ENCODE measurements around the gene DMRT3. TPM values are rescaled to one million over a fixed set of nuclear protein-coding genes. Genes with fewer than 3 reads are reported as not detected.

Gene DMRT3
- total RNA-seq, 2 experiments from 2014 or later = not detected

GRCh38 chr9:980640-981039, 4.2 kb downstream of the DMRT3 start:
- ChIA-PET POLR2A (interaction anchor here (1.0 kb wide), 1 partner anchor 142 kb away, joined by 4 read pairs; no protein-coding TSS in a partner anchor), CTCF (interaction anchor here (1.0 to 1.5 kb wide), 2 partner anchors 17 to 52 kb away, joined by 4 to 5 read pairs; no protein-coding TSS in a partner anchor)
- TF ChIP-seq, protein P1, sequence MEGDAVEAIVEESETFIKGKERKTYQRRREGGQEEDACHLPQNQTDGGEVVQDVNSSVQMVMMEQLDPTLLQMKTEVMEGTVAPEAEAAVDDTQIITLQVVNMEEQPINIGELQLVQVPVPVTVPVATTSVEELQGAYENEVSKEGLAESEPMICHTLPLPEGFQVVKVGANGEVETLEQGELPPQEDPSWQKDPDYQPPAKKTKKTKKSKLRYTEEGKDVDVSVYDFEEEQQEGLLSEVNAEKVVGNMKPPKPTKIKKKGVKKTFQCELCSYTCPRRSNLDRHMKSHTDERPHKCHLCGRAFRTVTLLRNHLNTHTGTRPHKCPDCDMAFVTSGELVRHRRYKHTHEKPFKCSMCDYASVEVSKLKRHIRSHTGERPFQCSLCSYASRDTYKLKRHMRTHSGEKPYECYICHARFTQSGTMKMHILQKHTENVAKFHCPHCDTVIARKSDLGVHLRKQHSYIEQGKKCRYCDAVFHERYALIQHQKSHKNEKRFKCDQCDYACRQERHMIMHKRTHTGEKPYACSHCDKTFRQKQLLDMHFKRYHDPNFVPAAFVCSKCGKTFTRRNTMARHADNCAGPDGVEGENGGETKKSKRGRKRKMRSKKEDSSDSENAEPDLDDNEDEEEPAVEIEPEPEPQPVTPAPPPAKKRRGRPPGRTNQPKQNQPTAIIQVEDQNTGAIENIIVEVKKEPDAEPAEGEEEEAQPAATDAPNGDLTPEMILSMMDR (IDR thresholded peaks at IDR 0.05) = no peak
- Mint-ChIP-seq H3K27me3 (peaks cover 65% of the 10 kb centered on the region), H3K27ac (no peak overlapping the region), H3K36me3 (ENCODE audit: low read depth) (no peaks in the 10 kb centered on the region), H3K4me1 (ENCODE audit: low read depth) (no peaks in the 10 kb centered on the region), H3K9me3 (no peaks in the 10 kb centered on the region), H3K4me3 (no peak overlapping the region)
- DNase-seq (no peak), ATAC-seq (no peak)
- intact Hi-C loops (cut with micrococcal nuclease) = no loop called here

- H3K27ac Mint-ChIP-seq = no peak overlapping the region
- peaks cover 64% of the 10 kb centered on the region for H3K27me3 Mint-ChIP-seq
- POLR2A ChIA-PET = no interaction called here
- H3K4me1 Mint-ChIP-seq (ENCODE audit: low read depth) = no peaks in the 10 kb centered on the region
- H3K4me3 Mint-ChIP-seq = no peak overlapping the region
- H3K9me3 Mint-ChIP-seq = no peaks in the 10 kb centered on the region
- CTCF ChIA-PET = interaction anchor here (1.1 to 1.5 kb wide), 2 partner anchors 16 to 68 kb away, joined by 3 to 5 read pairs; no protein-coding TSS in a partner anchor
- TF ChIP-seq, protein P1 (IDR thresholded peaks at IDR 0.05) = no peak
- ATAC-seq (no peak), DNase-seq (no peak)
- intact Hi-C loops (cut with micrococcal nuclease) = no loop called here
- H3K36me3 Mint-ChIP-seq (ENCODE audit: low read depth) = no peaks in the 10 kb centered on the region
These were observed 5.0 kb downstream of the DMRT3 start for GRCh38 chr9:981491-981898.

DNA sequence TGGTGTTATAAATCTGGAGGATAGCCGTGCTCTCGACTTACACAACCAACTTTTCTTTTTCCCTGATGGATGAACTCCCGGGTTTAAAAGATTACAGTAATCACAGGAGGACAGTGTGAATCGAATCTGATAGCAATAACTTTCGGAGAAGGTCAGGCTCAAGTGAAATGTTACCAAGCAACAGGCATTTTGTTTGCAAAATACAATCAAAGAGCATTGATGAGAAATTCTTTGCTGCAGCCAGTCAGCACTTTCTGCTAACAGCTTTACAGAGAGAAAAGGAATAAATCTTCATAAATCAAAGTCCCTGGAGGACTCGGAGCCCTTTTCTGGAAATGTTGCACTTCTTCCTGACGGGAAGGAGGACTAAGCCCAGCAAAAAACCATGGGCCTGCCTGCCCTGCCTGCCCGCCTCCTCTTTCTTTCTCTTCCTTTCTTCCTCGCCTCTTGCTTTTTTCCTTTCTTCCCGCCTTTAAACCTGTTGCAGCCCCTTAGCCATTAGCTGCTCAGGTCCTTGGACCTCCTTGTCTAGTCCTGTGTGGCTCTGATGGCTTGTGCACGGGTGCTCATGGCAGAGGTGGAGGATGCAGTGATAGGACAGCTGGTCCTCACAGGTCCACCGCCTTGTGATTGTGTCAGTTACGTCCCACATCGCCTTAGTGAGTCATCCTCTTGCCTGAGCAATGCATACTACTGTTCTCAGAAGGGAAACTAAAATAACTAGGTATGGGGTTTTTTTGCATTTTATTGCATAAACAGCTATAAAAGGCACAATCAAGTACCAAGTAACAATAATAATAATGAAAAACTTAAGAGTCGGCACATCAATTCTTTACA, 6.2 kb downstream of the DMRT3 start:
- no peak for DNase-seq
- TF ChIP-seq, protein P1 (IDR thresholded peaks at IDR 0.05) = no peak
- intact Hi-C loops (cut with micrococcal nuclease) = no loop called here
- H3K9me3 Mint-ChIP-seq = no peaks in the 10 kb centered on the region
- no peaks in the 10 kb centered on the region for H3K4me1 Mint-ChIP-seq (ENCODE audit: low read depth)
- no peak overlapping the region for H3K4me3 Mint-ChIP-seq
- peak; percentile 64 for ATAC-seq
- no peaks in the 10 kb centered on the region for H3K36me3 Mint-ChIP-seq (ENCODE audit: low read depth)
- H3K27ac Mint-ChIP-seq = no peak overlapping the region
- ChIA-PET CTCF (interaction anchor here (1.1 to 1.5 kb wide), 2 partner anchors 15 to 67 kb away, joined by 3 to 5 read pairs; no protein-coding TSS in a partner anchor), POLR2A (no interaction called here)
- H3K27me3 Mint-ChIP-seq = peaks cover 69% of the 10 kb centered on the region

- H3K4me1 Mint-ChIP-seq (ENCODE audit: low read depth) = peaks cover 3% of the 10 kb centered on the region
- ATAC-seq (peak; percentile 30), DNase-seq (no peak)
- H3K4me3 Mint-ChIP-seq = no peak overlapping the region
- H3K27me3 Mint-ChIP-seq = peaks cover 19% of the 10 kb centered on the region
- no peaks in the 10 kb centered on the region for H3K36me3 Mint-ChIP-seq (ENCODE audit: low read depth)
- TF ChIP-seq, protein P1 (IDR thresholded peaks at IDR 0.05) = no peak
- H3K9me3 Mint-ChIP-seq = no peaks in the 10 kb centered on the region
- no peak overlapping the region for H3K27ac Mint-ChIP-seq
- CTCF ChIA-PET = interaction anchor here (1.0 to 1.3 kb wide), 2 partner anchors 15 to 16 kb away, joined by 3 to 4 read pairs; no protein-coding TSS in a partner anchor
- intact Hi-C loops (cut with micrococcal nuclease) = no loop called here
- POLR2A ChIA-PET = no interaction called here
These were observed 17.6 kb downstream of the DMRT3 start for GRCh38 chr9:994005-994404.

GRCh38 chr9:995192-995591, 18.7 kb downstream of the DMRT3 start:
- TF ChIP-seq, protein P1 (IDR thresholded peaks at IDR 0.05) = no peak

More at GRCh38 chr9:995192-995591, 18.7 kb downstream of the DMRT3 start:
- peaks cover 3% of the 10 kb centered on the region for H3K4me1 Mint-ChIP-seq (ENCODE audit: low read depth)
- ATAC-seq (no peak), DNase-seq (no peak)
- no peaks in the 10 kb centered on the region for H3K9me3 Mint-ChIP-seq
- H3K36me3 Mint-ChIP-seq (ENCODE audit: low read depth) = no peaks in the 10 kb centered on the region
- POLR2A ChIA-PET = no interaction called here
- intact Hi-C loops (cut with micrococcal nuclease) = no loop called here
- peaks cover 14% of the 10 kb centered on the region for H3K27me3 Mint-ChIP-seq
- no peak overlapping the region for H3K27ac Mint-ChIP-seq
- CTCF ChIA-PET = interaction anchor here (1.3 to 2.1 kb wide), 2 partner anchors 14 to 100 kb away, joined by 4 to 5 read pairs; no protein-coding TSS in a partner anchor
- no peak overlapping the region for H3K4me3 Mint-ChIP-seq
